ENCODE results near the gene NOL11. TPM values are rescaled to one million over a fixed set of nuclear protein-coding genes. Genes with fewer than 3 reads are reported as not detected.
A peak's percentile ranks its signal among the peaks of the same experiment; 100 is the strongest.

NOL11 gene
- total RNA-seq (2013) = 32.2 TPM
- polyA plus RNA-seq = 10 to 100 TPM in 1 of 3 donors, 1 to 10 TPM in 2; 5.2 to 11.4 (median 6.1) TPM
- 5.8 and 9.9 TPM in 2 replicates for polyA minus RNA-seq
- 17.1 to 35.6 (median 23.5) reads per million in 11 experiments for total RNA-seq

DNA sequence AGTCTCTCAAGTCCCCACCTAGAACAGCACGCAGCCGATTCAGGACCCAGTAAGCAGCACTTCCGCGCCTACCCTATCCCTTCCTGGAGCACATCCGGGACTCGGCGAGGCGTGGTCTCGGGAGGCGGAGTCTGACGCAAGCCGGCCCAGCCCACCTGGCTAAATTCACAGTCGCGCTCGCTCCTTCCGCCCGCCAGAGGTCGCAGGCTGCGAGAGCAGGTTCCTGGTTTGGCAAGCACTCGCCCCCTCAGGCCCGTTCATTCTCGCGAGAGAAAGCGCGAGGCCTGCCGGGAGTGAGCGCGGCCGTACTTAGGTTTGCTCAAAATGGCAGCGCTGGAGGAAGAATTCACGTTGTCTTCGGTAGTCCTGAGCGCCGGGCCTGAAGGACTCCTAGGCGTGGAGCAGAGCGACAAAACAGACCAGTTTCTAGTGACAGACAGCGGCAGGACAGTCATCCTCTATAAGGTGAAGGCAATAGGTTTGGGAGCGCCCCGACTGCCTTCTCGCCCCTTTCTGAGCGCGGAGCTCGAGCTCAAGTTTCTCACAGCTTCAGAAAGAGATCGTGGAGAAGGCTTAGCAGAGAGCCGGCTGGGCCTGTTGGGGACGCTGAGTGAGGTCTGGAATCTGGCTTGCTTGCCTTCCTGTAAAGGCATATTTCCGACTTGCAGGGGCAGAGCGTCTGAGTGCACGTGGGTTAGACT, at the start of gene NOL11:
Gene NOL11 (plus strand): TSS at position 313 of the 701 bp plus-strand sequence. CDS start 12 bp downstream, at position 325.
- Mint-ChIP-seq H3K27me3 (ENCODE audit: low read depth in 3 of 3) (peaks cover 0 to 2% (median 0%) of the 10 kb centered on the region in 3 donors), H3K9me3 (peaks cover 0 to 7% (median 3%) of the 10 kb centered on the region in 7 donors), H3K27ac (peak within 1 kb of the TSS; percentile 95 to 99 (median 96)), H3K4me3 (peak within 1 kb of the TSS; percentile 96 to 99), H3K36me3 (peaks cover 23 to 29% of the 10 kb centered on the region in 2 donors), H3K4me1 (peaks cover 15% of the 10 kb centered on the region)
- Histone ChIP-seq H3K4me2 (replicated peaks; ENCODE audit: extremely low read depth, low read length, poor library complexity, severe bottlenecking) (peak within 1 kb of the TSS; percentile 74), H3K4me3 (replicated peaks in 1 of 3; ENCODE audit: low read depth in 2 of 3, low read length in 3 of 3) (peak within 1 kb of the TSS; percentile 81 to 94 (median 83)), H3K79me2 (ENCODE audit: insufficient read depth, low read length) (peaks cover 27% of the 10 kb centered on the region), H3K27ac (ENCODE audit: low read depth in 1 of 2, low read length in 2 of 2) (peak within 1 kb of the TSS; percentile 84 to 93), H3K4me1 (ENCODE audit: control insufficient read depth in 1 of 2, insufficient read depth in 2 of 2, low read length in 2 of 2) (peaks cover 21 to 22% of the 10 kb centered on the region in 2 donors), H3K9ac (ENCODE audit: insufficient read depth, low read length, poor library complexity, severe bottlenecking) (peak within 1 kb of the TSS; percentile 92), H3K9me3 (replicated peaks in 1 of 2; ENCODE audit: control insufficient read depth in 1 of 2, insufficient read depth in 1 of 2, low read length in 2 of 2) (no peaks in the 10 kb centered on the region), H3K36me3 (replicated peaks in 1 of 2; ENCODE audit: control insufficient read depth in 1 of 2, insufficient read depth in 2 of 2, low read length in 2 of 2) (peaks cover 28 to 29% of the 10 kb centered on the region in 2 donors), H2AFZ (ENCODE audit: insufficient read depth, low read depth, low read length, poor library complexity, severe bottlenecking) (peak within 1 kb of the TSS; percentile 91), H4K20me1 (ENCODE audit: insufficient read depth, low read length) (no peaks in the 10 kb centered on the region), H3K27me3 (ENCODE audit: control insufficient read depth in 2 of 2, insufficient read depth in 2 of 2, low read length in 2 of 2) (no peaks in the 10 kb centered on the region)
- DNase-seq = peak; percentile 97 to 99 (median 99)
- WGBS (ENCODE audit: insufficient coverage) = 0% methylated on average over 49 of the region's 49 CpGs
- TF ChIP-seq, protein P1, sequence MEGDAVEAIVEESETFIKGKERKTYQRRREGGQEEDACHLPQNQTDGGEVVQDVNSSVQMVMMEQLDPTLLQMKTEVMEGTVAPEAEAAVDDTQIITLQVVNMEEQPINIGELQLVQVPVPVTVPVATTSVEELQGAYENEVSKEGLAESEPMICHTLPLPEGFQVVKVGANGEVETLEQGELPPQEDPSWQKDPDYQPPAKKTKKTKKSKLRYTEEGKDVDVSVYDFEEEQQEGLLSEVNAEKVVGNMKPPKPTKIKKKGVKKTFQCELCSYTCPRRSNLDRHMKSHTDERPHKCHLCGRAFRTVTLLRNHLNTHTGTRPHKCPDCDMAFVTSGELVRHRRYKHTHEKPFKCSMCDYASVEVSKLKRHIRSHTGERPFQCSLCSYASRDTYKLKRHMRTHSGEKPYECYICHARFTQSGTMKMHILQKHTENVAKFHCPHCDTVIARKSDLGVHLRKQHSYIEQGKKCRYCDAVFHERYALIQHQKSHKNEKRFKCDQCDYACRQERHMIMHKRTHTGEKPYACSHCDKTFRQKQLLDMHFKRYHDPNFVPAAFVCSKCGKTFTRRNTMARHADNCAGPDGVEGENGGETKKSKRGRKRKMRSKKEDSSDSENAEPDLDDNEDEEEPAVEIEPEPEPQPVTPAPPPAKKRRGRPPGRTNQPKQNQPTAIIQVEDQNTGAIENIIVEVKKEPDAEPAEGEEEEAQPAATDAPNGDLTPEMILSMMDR (IDR thresholded peaks at IDR 0.05) = peak; percentile 84
- intact Hi-C loops (cut with micrococcal nuclease) = loop anchor here in 1 of 2 donors (5.0 kb wide), 1 partner anchor 110 kb away; the partner anchor contains the start of gene BPTF

GRCh38 chr17:67671493-67671892, 46.2 kb upstream of the NOL11 start:
- 84% methylated on average over 3 of the region's 3 CpGs for WGBS (ENCODE audit: insufficient coverage)
- TF ChIP-seq, protein P1 (IDR thresholded peaks at IDR 0.05) = no peak
- no peak for DNase-seq
- Histone ChIP-seq H3K27ac (ENCODE audit: low read depth in 1 of 2, low read length in 2 of 2) (no peak overlapping the region), H3K4me3 (replicated peaks in 1 of 3; ENCODE audit: low read depth in 2 of 3, low read length in 3 of 3) (no peak overlapping the region), H3K9me3 (replicated peaks in 1 of 2; ENCODE audit: control insufficient read depth in 1 of 2, insufficient read depth in 1 of 2, low read length in 2 of 2) (no peaks in the 10 kb centered on the region), H3K79me2 (ENCODE audit: insufficient read depth, low read length) (no peaks in the 10 kb centered on the region), H3K4me2 (replicated peaks; ENCODE audit: extremely low read depth, low read length, poor library complexity, severe bottlenecking) (no peak overlapping the region), H3K4me1 (ENCODE audit: control insufficient read depth in 1 of 2, insufficient read depth in 2 of 2, low read length in 2 of 2) (no peaks in the 10 kb centered on the region), H4K20me1 (ENCODE audit: insufficient read depth, low read length) (no peaks in the 10 kb centered on the region), H2AFZ (ENCODE audit: insufficient read depth, low read depth, low read length, poor library complexity, severe bottlenecking) (no peak overlapping the region), H3K36me3 (replicated peaks in 1 of 2; ENCODE audit: control insufficient read depth in 1 of 2, insufficient read depth in 2 of 2, low read length in 2 of 2) (peaks cover 15 to 37% of the 10 kb centered on the region in 2 donors), H3K27me3 (ENCODE audit: control insufficient read depth in 2 of 2, insufficient read depth in 2 of 2, low read length in 2 of 2) (no peaks in the 10 kb centered on the region), H3K9ac (ENCODE audit: insufficient read depth, low read length, poor library complexity, severe bottlenecking) (no peak overlapping the region)
- Mint-ChIP-seq H3K4me1 (no peaks in the 10 kb centered on the region), H3K9me3 (peaks cover 0 to 11% (median 0%) of the 10 kb centered on the region in 7 donors), H3K4me3 (no peak overlapping the region), H3K36me3 (peaks cover 38 to 41% of the 10 kb centered on the region in 2 donors), H3K27me3 (ENCODE audit: low read depth in 3 of 3) (peaks cover 0 to 1% (median 0%) of the 10 kb centered on the region in 3 donors), H3K27ac (no peak overlapping the region)
- intact Hi-C loops (cut with micrococcal nuclease) = no loop called here
